SK-N-MC (cell line): ENCODE measurements around the gene TRAF3IP3.

Experiments
- EZH2 ChIP-seq: fragments of 200-600 bp; sonication (generic); IDR thresholded peaks from one replicate; pipeline ENCODE4 v1.6.1; 2017; ENCODE audit warnings: antibody characterized with exemption
- FOXP2 ChIP-seq: optimal IDR thresholded peaks from 2 replicates; pipeline ENCODE3; 2011; ENCODE audit warnings: mild to moderate bottlenecking, moderate library complexity; ENCODE audit not compliant: insufficient read depth; ENCODE audit errors: extremely low read length, control extremely low read depth
- POLR2AphosphoS5 ChIP-seq: IDR thresholded peaks from 2 replicates; pipeline ENCODE4 v1.6.1; 2012; ENCODE audit warnings: mild to moderate bottlenecking, low read depth, low read length, borderline replicate concordance

DNA sequence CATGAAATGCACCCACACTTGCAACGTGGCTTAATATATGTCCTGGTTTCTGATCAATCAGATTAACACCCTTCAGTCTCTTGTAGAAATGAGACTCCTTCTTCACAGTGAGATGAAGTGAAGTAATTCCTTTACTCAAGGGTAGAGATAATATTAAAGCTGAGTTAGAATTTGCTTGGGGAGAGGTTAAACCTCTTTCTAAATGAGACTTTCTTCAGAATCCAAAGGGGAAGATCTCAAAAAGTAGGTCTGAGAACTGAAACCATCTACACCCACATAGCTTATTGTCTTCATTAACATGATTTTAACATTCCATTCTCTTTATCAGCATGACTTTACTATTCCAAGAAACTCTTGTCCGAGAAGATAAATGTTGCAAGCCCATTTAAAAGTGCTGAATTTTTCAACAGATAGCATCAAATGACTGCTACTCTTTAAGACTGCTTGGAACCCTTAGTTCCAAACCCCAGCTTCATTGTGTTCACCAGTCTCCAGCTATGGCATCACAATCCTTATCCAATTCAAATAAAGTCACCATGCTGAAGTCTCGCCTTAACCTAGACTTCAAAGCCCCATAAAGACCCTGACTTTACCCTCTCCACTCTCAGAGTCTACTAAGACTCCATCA lies 19.2 kb upstream of the TRAF3IP3 start:
- TF ChIP-seq POLR2AphosphoS5 (no peak), EZH2 (no peak), FOXP2 (no peak)
